Measurements from ENCODE around the gene GPC3. TPM values are rescaled to one million over a fixed set of nuclear protein-coding genes. Genes with fewer than 3 reads are reported as not detected.

The GPC3 gene
- total and polyA plus RNA-seq, 8 donors = 0.46 to 137 (median 4.4) TPM

DNA sequence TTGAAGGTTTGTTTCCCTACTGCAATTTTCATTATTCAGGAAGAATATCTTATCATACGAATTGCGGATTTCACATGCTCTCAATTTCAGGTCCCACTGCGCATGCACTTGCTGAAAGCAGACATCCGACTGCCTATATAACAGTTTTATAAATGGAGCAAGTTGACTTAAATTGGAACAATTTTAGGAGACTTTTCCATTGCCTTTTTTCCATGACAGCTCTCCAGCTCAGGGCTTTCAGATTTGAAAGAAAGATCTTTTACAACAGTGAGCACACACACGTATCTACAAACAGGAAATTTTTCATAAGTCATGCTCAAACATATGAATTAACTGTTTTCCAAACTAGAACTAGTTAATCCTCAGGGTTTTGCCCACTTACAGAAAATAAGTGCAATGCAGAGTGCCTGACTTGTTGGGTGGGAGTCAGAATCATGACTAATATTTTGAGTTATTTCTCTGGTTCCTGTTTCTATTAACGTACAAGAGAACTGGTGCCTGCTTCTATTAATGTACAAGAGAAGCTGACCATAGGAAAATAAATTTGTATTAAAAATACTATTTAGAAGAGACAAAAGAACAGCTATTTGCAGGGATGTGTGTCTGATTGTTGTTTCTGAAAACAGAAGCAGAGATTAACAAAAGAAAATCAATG, 137.9 kb downstream of the GPC3 start:
- 76 to 91% (median 82%) methylated on average over 6 of the region's 6 CpGs for whole genome bisulfite sequencing, 5 donors
- no peak for DNase-seq
- TF ChIP-seq, protein P1, sequence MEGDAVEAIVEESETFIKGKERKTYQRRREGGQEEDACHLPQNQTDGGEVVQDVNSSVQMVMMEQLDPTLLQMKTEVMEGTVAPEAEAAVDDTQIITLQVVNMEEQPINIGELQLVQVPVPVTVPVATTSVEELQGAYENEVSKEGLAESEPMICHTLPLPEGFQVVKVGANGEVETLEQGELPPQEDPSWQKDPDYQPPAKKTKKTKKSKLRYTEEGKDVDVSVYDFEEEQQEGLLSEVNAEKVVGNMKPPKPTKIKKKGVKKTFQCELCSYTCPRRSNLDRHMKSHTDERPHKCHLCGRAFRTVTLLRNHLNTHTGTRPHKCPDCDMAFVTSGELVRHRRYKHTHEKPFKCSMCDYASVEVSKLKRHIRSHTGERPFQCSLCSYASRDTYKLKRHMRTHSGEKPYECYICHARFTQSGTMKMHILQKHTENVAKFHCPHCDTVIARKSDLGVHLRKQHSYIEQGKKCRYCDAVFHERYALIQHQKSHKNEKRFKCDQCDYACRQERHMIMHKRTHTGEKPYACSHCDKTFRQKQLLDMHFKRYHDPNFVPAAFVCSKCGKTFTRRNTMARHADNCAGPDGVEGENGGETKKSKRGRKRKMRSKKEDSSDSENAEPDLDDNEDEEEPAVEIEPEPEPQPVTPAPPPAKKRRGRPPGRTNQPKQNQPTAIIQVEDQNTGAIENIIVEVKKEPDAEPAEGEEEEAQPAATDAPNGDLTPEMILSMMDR (IDR thresholded peaks at IDR 0.05) = no peak
- TF ChIP-seq POLR2AphosphoS5 (IDR thresholded peaks at IDR 0.05) = no peak
- H3K9me3 ChIP-seq = no peaks in the 10 kb centered on the region
- no peaks in the 10 kb centered on the region for H3K27me3 ChIP-seq
- intact Hi-C loops (cut with DNase I; ENCODE audit: low total_unique reads) = no loop called here
- H3K4me1 ChIP-seq = no peaks in the 10 kb centered on the region
- no peak overlapping the region for H3K4me3 ChIP-seq
- no peak overlapping the region for H3K27ac ChIP-seq
- no peaks in the 10 kb centered on the region for H3K36me3 ChIP-seq

- WGBS, 5 donors = 34 to 73% (median 41%) methylated on average over 2 of the region's 2 CpGs
- no peaks in the 10 kb centered on the region for H3K27me3 ChIP-seq
- no peak overlapping the region for H3K27ac ChIP-seq
- intact Hi-C loops (cut with DNase I; ENCODE audit: low total_unique reads) = no loop called here
- H3K4me3 ChIP-seq = no peak overlapping the region
- no peak for DNase-seq
- no peaks in the 10 kb centered on the region for H3K9me3 ChIP-seq
- no peaks in the 10 kb centered on the region for H3K4me1 ChIP-seq
- H3K36me3 ChIP-seq = no peaks in the 10 kb centered on the region
- TF ChIP-seq EP300 (IDR thresholded peaks at IDR 0.05) (no peak), POLR2AphosphoS5 (IDR thresholded peaks at IDR 0.05) (no peak), POLR2A (IDR thresholded peaks at IDR 0.05) (no peak)
- TF ChIP-seq, protein P1 (IDR thresholded peaks at IDR 0.05) = no peak
These were observed 139.1 kb downstream of the GPC3 start for GRCh38 chrX:133846311-133846710.

DNA sequence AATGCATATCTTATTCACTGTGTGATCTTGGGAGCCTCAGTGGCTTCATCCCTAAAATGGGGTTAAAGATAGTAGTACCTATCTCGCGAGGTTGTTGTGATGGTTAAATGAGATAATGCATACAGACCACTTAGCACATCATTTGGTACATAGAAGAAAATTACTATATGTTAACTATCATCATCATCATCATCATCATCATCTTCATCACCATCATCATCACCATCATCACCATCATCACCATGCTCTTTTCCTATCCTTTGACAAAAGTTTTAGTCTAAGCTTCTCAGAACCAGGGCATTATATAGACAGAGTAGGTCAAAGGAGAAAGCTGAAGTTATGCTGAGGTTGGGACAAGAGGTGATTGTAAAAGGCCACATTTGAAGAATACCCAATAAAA, 145.0 kb downstream of the GPC3 start:
- H3K4me1 ChIP-seq = no peaks in the 10 kb centered on the region
- H3K27me3 ChIP-seq = no peaks in the 10 kb centered on the region
- TF ChIP-seq POLR2AphosphoS5 (IDR thresholded peaks at IDR 0.05) = no peak
- DNase-seq = no peak
- intact Hi-C loops (cut with DNase I; ENCODE audit: low total_unique reads) = no loop called here
- H3K36me3 ChIP-seq = no peaks in the 10 kb centered on the region
- H3K9me3 ChIP-seq = no peaks in the 10 kb centered on the region
- no peak overlapping the region for H3K27ac ChIP-seq
- WGBS, 5 donors = 85 to 96% (median 92%) methylated on average over 2 of the region's 2 CpGs
- H3K4me3 ChIP-seq = no peak overlapping the region

DNA sequence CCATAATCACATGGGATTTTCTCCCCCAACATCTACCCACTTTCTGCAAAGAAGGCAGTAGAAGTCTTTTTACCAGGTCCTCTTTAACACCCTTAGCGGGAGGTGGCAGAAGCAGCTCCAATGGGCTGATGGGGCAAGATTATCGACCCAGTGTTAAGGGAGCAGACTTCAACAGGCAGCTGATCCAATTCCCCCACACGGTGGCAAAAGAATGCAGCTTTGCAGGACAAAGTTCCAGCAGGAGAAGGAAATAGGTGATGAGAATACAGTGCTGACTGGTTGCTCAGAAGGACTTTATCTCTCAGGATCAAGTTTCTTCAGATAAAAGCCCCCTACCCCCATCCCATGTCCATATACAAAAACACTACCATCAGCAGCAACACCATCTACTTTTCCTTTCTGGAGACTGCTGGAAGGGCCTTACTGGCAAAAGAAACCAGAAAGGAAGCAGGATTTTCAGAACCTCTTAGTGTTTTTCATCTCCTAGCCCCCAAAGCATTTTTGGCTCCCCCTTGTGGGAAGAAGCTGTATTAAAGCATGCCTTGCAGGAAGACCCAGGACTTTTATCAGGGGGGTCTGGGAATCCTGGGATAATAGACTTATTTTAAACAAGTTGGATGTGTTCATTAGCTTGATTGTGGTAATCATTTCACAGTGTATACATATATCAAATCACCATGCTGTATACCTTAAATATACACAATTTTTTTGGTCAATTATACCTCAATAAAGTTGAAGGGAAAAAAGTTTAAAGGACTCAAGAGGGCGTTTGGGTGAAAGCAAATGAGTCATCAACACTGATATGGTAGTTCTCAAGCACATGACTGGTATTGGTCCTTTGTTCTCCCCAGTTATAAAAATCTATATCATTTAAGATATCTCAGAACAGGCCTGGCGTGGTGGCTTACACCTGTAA, 146.4 kb downstream of the GPC3 start:
- TF ChIP-seq, protein P1 (IDR thresholded peaks at IDR 0.05) = peak in 4 of 7 experiments; percentile 35 to 44 (median 40)
- no peak for TF ChIP-seq POLR2A (IDR thresholded peaks at IDR 0.05)
- intact Hi-C loops (cut with DNase I; ENCODE audit: low total_unique reads) = no loop called here
- H3K36me3 ChIP-seq = no peaks in the 10 kb centered on the region
- DNase-seq = peak in 1 of 2 donors; percentile 62
- no peaks in the 10 kb centered on the region for H3K4me1 ChIP-seq
- no peak overlapping the region for H3K27ac ChIP-seq
- WGBS, 5 donors = 51 to 62% (median 56%) methylated on average over 5 of the region's 5 CpGs
- no peaks in the 10 kb centered on the region for H3K9me3 ChIP-seq
- no peaks in the 10 kb centered on the region for H3K27me3 ChIP-seq
- no peak overlapping the region for H3K4me3 ChIP-seq

- intact Hi-C loops (cut with DNase I; ENCODE audit: low total_unique reads) = no loop called here
- no peak overlapping the region for H3K4me3 ChIP-seq
- TF ChIP-seq POLR2AphosphoS5 (IDR thresholded peaks at IDR 0.05) (no peak), EP300 (IDR thresholded peaks at IDR 0.05) (no peak), POLR2A (IDR thresholded peaks at IDR 0.05) (no peak)
- TF ChIP-seq, protein P1 (IDR thresholded peaks at IDR 0.05) = no peak
- H3K27me3 ChIP-seq = no peaks in the 10 kb centered on the region
- H3K27ac ChIP-seq = no peak overlapping the region
- H3K4me1 ChIP-seq = no peaks in the 10 kb centered on the region
- H3K9me3 ChIP-seq = no peaks in the 10 kb centered on the region
- no peak for DNase-seq
- H3K36me3 ChIP-seq = no peaks in the 10 kb centered on the region
- 50 to 73% (median 61%) methylated on average over 2 of the region's 2 CpGs for WGBS, 5 donors
These were observed 148.3 kb downstream of the GPC3 start for GRCh38 chrX:133837091-133837490.

All from stomach (tissue), 9 donors.